EL (cell line): Measurements from ENCODE around the gene EEPD1.
A peak's percentile ranks its signal among the peaks of the same experiment; 100 is the strongest.

Source experiments
- DNase-seq: peaks from one replicate; pipeline ENCODE4 v3.0.0-alpha.2; 2016

Gene EEPD1

GRCh38 chr7:36263095-36263484 lies 110.0 kb downstream of the EEPD1 start:
- no peak for DNase-seq

- no peak for DNase-seq
Measured at GRCh38 chr7:36264123-36264801, 111.2 kb downstream of the EEPD1 start.

GRCh38 chr7:36264913-36265516 lies 112.0 kb downstream of the EEPD1 start:
- no peak for DNase-seq

GRCh38 chr7:36265680-36266079 lies 112.6 kb downstream of the EEPD1 start:
- peak; percentile 27 for DNase-seq

- DNase-seq = no peak
Measured at GRCh38 chr7:36266190-36266589, 113.1 kb downstream of the EEPD1 start.

GRCh38 chr7:36266683-36267082 lies 113.6 kb downstream of the EEPD1 start:
- DNase-seq = no peak

- no peak for DNase-seq
Measured at GRCh38 chr7:36272211-36272566, 119.1 kb downstream of the EEPD1 start.

GRCh38 chr7:36272567-36273269 lies 119.7 kb downstream of the EEPD1 start:
- DNase-seq = peak; percentile 23

- no peak for DNase-seq
Measured at GRCh38 chr7:36273836-36274235, 120.8 kb downstream of the EEPD1 start.

- no peak for DNase-seq
Measured at GRCh38 chr7:36275735-36276284, 122.8 kb downstream of the EEPD1 start.

- no peak for DNase-seq
Measured at GRCh38 chr7:36276428-36277248, 123.6 kb downstream of the EEPD1 start.

GRCh38 chr7:36277249-36277542 lies 124.1 kb downstream of the EEPD1 start:
- no peak for DNase-seq

- DNase-seq = no peak
Measured at GRCh38 chr7:36278069-36278619, 125.1 kb downstream of the EEPD1 start.

GRCh38 chr7:36278620-36279172 lies 125.6 kb downstream of the EEPD1 start:
- DNase-seq = peak; percentile 50

GRCh38 chr7:36279200-36279925 lies 126.3 kb downstream of the EEPD1 start:
- DNase-seq = no peak

- no peak for DNase-seq
Measured at GRCh38 chr7:36279926-36280315, 126.9 kb downstream of the EEPD1 start.

GRCh38 chr7:36280840-36281812 lies 128.1 kb downstream of the EEPD1 start:
- DNase-seq = peak; percentile 79

- DNase-seq = no peak
Measured at GRCh38 chr7:36281945-36282717, 129.1 kb downstream of the EEPD1 start.

GRCh38 chr7:36283181-36283580 lies 130.1 kb downstream of the EEPD1 start:
- no peak for DNase-seq

- DNase-seq = no peak
Measured at GRCh38 chr7:36283711-36284130, 130.7 kb downstream of the EEPD1 start.
